Right renal cortex interstitium (tissue), 3 donors: ENCODE measurements around the gene DFFB. TPM values are rescaled to one million over a fixed set of nuclear protein-coding genes. Genes with fewer than 3 reads are reported as not detected.

Source experiments
- DNase-seq, 3 donors: peaks; one replicate each; pipeline ENCODE4 v3.0.0-alpha.2; 2013; ENCODE audit warnings: low read depth in 3 of 3, low spot score in 2 of 3
- polyA plus RNA-seq, 3 donors: library from polyadenylated mRNA; unstranded; fragments of 120-200 nt; gene quantifications; one replicate each; pipeline ENCODE4 v1.2.1, GENCODE V29; 2013; ENCODE audit not compliant: insufficient read length in 3 of 3

The DFFB gene
- polyA plus RNA-seq, 3 donors: 6.3 to 8.2 (median 6.4) TPM

GRCh38 chr1:3923378-3924185, 66.3 kb downstream of the DFFB start:
- DNase-seq: no peak

GRCh38 chr1:3924186-3924824, 67.0 kb downstream of the DFFB start:
- DNase-seq: no peak

GRCh38 chr1:3924825-3925220, 67.5 kb downstream of the DFFB start:
- DNase-seq: no peak

- no peak for DNase-seq
These were observed 68.0 kb downstream of the DFFB start for GRCh38 chr1:3925256-3925655.

DNA sequence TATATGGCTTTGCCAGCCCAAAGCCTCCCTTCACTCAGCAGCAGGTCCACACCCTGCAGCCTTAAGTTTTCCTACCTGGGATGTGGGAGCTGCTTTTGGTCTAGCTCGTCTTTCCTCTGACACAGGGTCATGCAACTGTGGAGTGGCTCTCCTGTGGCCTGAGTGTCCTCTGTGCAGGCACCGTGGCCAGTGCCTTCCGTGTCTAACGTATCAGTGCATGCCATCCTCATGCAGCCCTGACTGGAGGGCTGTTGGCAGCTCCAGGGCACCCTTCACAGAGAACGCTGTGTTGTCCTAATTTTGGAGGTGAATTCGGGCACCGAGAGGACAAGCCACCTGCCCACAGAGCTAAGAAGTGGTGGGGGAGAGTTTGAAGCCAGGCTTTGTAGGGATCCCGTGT, 68.5 kb downstream of the DFFB start:
- no peak for DNase-seq

GRCh38 chr1:3926956-3927355, 69.7 kb downstream of the DFFB start:
- DNase-seq: no peak

- no peak for DNase-seq
These were observed 71.3 kb downstream of the DFFB start for GRCh38 chr1:3928586-3928985.

GRCh38 chr1:3929126-3929525, 71.8 kb downstream of the DFFB start:
- no peak for DNase-seq

DNA sequence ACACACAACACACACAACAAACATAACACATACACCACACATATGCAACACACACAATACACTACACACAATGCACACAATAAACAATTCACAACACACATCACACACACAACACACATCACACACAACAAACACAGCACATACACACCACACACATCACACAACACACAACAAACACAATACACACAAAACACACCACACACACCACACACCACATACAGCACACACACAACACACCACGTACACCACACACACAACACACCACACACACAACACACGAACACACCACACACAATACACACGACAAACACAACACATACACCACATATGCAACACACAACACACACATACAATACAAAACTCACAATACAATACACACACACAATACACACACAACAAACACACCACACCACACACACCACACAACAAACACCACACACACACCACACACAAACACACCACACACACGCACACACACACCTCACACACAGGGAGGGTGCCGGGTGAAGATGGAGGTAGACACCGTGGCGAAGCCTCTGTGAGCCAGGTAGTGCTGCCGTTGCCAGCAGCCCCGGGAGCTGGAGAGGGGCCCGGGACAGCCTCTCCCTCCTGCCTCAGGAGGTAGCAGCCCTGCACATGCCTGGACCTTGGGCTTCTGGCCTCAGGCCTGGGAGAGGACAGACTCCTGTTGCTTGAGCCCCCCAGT, 73.2 kb downstream of the DFFB start:
- no peak for DNase-seq

GRCh38 chr1:3931007-3931912, 74.0 kb downstream of the DFFB start:
- DNase-seq: no peak

DNA sequence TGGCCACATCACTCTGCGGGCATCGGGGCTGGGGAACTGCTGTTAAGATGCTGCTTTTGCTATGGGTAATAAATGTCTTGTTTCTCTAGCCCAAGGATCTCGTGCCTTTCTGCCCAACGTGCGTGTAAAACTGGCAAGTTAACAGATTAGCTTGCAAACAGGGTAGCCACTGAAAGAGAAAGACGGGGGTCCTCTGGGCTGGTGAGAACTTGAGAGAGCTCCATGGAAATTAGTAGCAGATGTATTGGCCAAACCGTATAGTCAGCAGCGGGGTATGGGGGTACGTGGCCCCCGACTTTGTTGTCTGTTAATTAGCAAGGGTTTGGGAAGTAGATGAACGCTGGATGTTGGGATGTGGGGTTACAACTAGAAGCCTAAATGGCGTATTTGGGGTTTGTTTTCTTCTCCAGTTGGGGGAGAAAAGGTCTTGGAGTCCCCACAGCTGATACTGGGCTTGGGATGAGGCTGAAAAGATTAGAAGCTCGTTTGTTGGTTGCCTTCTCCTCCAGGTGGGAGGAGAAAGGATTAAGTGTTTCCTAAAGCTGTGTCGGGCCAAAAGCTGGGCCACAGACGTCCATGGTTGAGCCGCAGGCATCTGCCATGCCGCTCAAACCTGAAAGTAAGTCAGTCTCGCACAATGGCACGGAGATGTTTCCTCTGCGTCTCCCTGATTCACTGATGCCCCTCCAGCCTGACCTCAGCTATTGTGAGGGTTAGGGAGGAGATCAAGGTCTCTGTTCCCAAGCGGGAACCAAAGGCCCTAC, 75.1 kb downstream of the DFFB start:
- no peak for DNase-seq

Other genes starting within 250 kb of the DFFB start
- gene MEGF6, start 246.0 kb upstream of the DFFB start, polyA plus RNA-seq: 1 to 10 TPM; 6.4 to 8.1 (median 7.0) TPM
- 10 to 100 TPM; 41.0 to 45.6 (median 41.6) TPM for gene TPRG1L, start 232.5 kb upstream of the DFFB start, polyA plus RNA-seq
- 10 to 100 TPM; 16.4 to 19.5 (median 17.0) TPM for gene WRAP73, start 207.4 kb upstream of the DFFB start, polyA plus RNA-seq
- under 1 TPM; 0.35 to 0.45 (median 0.40) TPM for gene TP73, start 205.0 kb upstream of the DFFB start, polyA plus RNA-seq
- gene CCDC27, start 105.0 kb upstream of the DFFB start, polyA plus RNA-seq: under 1 TPM; 0.10 to 0.30 (median 0.17) TPM
- 10 to 100 TPM in 2 of 3 donors, 1 to 10 TPM in 1; 9.8 to 14.6 (median 11.5) TPM for gene SMIM1, start 84.7 kb upstream of the DFFB start, polyA plus RNA-seq
- gene LRRC47, start 61.0 kb upstream of the DFFB start, polyA plus RNA-seq: 10 to 100 TPM; 61.9 to 63.4 (median 62.5) TPM
- 10 to 100 TPM; 35.5 to 41.8 (median 37.0) TPM for gene CEP104, start 265 bp upstream of the DFFB start, polyA plus RNA-seq
- gene C1orf174, start 42.8 kb downstream of the DFFB start, polyA plus RNA-seq: 10 to 100 TPM; 24.9 to 28.6 (median 28.1) TPM